NB4 (cell line): Measurements from ENCODE around the gene MBNL1.

Experiments
- DNase-seq: peaks from one replicate; pipeline ENCODE4 v3.0.0; 2010; ENCODE audit warnings: low read depth
- H3K4me3 ChIP-seq: one replicate; pipeline ENCODE4 v1.5.1; 2011; ENCODE audit warnings: mild to moderate bottlenecking, low read depth, low read length, moderate library complexity
- MYC ChIP-seq: IDR thresholded peaks from 2 replicates; pipeline ENCODE4 v1.6.1; 2011; ENCODE audit warnings: low read depth, low read length
- POLR2A ChIP-seq: IDR thresholded peaks from 2 replicates; pipeline ENCODE4 v1.6.1; 2011; ENCODE audit warnings: mild to moderate bottlenecking; ENCODE audit not compliant: insufficient read length; ENCODE audit errors: extremely low read depth
- TF ChIP-seq, protein P1 (sequence below): IDR thresholded peaks from one replicate; pipeline ENCODE4 v1.5.1; 2012; ENCODE audit warnings: low read depth, low read length
- TF ChIP-seq, protein P2 (sequence below): IDR thresholded peaks from 2 replicates; pipeline ENCODE4 v1.6.1; 2011; ENCODE audit warnings: low read depth, low read length

MBNL1 gene

DNA sequence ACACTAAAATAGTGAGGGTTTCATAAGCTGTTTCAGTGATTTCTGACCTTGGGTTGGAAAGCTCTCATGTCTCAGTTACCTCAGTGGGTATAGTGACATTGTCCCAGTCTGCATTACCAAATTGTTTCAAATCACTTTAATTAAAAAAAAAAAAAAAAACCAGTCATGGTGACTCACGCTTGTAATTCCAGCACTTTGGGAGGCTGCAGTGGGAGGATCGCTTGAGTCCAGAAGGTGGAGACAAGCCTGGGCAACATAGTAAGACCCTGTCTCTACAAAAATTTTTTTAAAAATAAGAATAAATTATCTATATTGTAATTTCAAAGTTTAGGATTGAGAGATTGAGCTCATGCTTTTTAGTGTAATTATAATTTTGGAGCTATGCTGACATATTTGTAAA, 78.0 kb downstream of the MBNL1 start:
- no peak for TF ChIP-seq POLR2A
- TF ChIP-seq, protein P1, sequence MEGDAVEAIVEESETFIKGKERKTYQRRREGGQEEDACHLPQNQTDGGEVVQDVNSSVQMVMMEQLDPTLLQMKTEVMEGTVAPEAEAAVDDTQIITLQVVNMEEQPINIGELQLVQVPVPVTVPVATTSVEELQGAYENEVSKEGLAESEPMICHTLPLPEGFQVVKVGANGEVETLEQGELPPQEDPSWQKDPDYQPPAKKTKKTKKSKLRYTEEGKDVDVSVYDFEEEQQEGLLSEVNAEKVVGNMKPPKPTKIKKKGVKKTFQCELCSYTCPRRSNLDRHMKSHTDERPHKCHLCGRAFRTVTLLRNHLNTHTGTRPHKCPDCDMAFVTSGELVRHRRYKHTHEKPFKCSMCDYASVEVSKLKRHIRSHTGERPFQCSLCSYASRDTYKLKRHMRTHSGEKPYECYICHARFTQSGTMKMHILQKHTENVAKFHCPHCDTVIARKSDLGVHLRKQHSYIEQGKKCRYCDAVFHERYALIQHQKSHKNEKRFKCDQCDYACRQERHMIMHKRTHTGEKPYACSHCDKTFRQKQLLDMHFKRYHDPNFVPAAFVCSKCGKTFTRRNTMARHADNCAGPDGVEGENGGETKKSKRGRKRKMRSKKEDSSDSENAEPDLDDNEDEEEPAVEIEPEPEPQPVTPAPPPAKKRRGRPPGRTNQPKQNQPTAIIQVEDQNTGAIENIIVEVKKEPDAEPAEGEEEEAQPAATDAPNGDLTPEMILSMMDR: no peak
- no peak for TF ChIP-seq MYC
- TF ChIP-seq, protein P2, sequence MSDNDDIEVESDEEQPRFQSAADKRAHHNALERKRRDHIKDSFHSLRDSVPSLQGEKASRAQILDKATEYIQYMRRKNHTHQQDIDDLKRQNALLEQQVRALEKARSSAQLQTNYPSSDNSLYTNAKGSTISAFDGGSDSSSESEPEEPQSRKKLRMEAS: no peak
- H3K4me3 ChIP-seq: no peak overlapping the region
- DNase-seq: no peak

DNA sequence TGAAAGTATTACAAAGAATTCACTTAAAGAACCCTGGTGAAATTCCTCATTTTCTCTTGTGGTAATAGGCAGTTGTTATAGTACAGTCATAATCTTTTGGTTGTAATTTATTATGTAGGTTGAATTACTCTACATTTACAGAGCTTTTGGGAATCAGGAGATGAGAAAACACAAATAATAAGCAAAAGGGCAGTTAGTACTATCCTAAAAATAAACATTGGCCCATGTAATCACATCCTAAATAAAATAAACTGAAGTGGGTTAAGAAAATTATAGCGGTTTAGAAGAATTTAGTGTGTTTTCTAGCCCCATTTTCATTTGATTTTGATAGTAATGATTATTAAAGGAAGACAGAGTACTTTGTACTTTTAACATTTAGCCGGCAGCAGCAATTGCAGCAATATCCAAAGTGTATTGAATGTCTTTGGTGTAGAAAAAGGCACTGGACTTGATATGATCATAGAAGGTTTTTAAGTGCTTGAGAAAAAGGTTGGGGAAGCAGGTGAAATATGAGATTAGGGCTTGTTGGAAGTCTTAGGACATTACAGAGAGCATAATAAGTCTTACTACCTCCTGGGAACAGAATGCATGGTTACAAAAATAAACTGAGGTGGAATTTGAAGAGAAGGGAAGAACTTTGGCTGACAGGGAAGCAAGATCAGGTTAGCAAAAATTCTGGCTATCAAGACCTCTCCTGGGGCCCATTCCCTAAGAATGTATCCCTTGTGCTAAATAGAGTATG, 79.9 kb downstream of the MBNL1 start:
- DNase-seq: no peak
- H3K4me3 ChIP-seq: no peak overlapping the region
- TF ChIP-seq, protein P1: no peak
- TF ChIP-seq, protein P2: no peak
- TF ChIP-seq POLR2A: no peak
- no peak for TF ChIP-seq MYC

DNA sequence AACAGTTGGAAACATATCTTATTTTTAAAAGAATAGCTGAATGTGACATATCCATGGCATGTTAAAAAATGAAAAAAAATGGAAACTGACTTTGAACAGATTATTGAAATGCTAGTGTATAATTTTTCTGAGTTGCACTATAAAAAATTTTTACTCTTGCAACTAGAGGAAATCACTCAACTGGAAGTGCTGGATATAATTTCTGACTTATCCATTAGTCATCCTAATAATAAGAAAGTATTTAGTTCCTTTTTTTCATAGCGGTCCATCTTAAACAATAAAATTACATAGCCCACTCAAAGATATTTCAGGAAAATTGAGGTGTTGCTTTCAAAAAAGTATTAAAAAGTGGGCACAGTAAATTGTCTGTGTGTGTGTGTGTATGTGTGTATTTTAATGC, 80.7 kb downstream of the MBNL1 start:
- H3K4me3 ChIP-seq: no peak overlapping the region
- DNase-seq: no peak
- TF ChIP-seq, protein P1: no peak
- TF ChIP-seq, protein P2: no peak
- TF ChIP-seq POLR2A: no peak
- no peak for TF ChIP-seq MYC

DNA sequence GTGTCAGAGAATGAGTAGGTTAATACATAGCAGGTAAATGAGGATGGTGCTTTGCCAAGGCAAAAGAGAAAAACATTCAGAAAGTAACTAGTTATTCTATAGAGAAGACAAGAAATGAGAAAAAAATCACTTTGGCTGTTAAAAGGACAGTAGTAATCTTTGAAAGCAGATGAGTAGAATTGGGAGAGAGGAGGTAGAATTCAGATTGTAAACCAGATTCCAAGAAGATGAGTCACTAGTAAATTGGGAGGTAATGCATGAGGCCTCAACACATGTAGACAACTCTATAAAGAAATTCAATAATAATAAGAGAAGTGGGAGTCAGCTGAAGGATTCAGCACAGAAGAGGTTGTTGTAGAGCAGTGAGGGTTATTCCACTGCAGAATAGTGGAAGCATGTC, 81.4 kb downstream of the MBNL1 start:
- DNase-seq: no peak
- TF ChIP-seq MYC (no peak), POLR2A (no peak)
- TF ChIP-seq, protein P2: no peak
- TF ChIP-seq, protein P1: no peak
- no peak overlapping the region for H3K4me3 ChIP-seq

DNA sequence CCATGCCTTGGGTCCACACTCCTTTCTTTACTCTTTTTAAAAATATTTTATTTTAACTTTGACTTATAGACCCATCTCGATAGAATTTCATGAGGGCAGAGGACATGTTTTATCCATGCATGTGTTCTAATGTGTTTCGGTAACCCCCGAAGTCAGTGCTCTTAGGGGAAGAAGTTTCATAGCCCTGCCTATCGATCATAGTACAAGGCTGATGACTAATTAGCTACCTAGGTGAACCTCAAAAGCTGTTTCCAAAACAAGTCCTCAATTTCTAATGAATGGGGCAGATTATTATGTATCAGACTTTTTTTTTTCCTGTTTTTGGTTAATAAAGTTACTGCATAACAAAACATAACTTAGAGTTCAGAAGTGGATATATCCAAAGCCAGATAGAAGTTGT, 82.0 kb downstream of the MBNL1 start:
- TF ChIP-seq POLR2A (no peak), MYC (no peak)
- TF ChIP-seq, protein P2: no peak
- TF ChIP-seq, protein P1: no peak
- DNase-seq: no peak
- no peak overlapping the region for H3K4me3 ChIP-seq

DNA sequence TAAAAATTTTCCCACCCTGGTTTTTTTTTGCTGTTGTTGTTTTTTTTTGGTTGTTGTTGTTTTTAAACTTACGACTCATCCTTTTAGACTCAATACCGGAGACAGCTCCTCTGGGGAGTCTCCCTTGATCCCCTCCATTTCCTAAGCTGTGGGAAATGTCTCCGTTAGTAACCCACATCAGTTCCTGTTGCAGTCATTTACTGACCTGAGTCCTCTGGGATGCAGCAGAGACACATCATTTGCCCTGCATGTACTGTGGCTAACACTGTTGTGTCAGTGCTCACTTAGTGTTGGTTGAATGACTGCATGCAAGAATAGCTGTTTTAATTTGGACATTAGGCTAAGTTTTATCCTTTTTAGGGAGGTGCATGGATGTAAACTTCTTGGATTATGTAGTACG, 83.8 kb downstream of the MBNL1 start:
- DNase-seq: no peak
- no peak for TF ChIP-seq MYC
- TF ChIP-seq, protein P1: no peak
- no peak for TF ChIP-seq POLR2A
- TF ChIP-seq, protein P2: no peak
- no peak overlapping the region for H3K4me3 ChIP-seq
